ENCODE data around the gene FMO5. TPM values are rescaled to one million over a fixed set of nuclear protein-coding genes. Genes with fewer than 3 reads are reported as not detected.

FMO5 gene
- total and polyA plus RNA-seq, 2 of the 13 experiments (the other 11 are each of a cell fraction or from before 2014, with no cell fraction given): 48.2 to 149 TPM

GRCh38 chr1:147242449-147243227, 17.5 kb upstream of the FMO5 start, which contains the start of gene CHD1L (continued):
- TF ChIP-seq, protein P1, sequence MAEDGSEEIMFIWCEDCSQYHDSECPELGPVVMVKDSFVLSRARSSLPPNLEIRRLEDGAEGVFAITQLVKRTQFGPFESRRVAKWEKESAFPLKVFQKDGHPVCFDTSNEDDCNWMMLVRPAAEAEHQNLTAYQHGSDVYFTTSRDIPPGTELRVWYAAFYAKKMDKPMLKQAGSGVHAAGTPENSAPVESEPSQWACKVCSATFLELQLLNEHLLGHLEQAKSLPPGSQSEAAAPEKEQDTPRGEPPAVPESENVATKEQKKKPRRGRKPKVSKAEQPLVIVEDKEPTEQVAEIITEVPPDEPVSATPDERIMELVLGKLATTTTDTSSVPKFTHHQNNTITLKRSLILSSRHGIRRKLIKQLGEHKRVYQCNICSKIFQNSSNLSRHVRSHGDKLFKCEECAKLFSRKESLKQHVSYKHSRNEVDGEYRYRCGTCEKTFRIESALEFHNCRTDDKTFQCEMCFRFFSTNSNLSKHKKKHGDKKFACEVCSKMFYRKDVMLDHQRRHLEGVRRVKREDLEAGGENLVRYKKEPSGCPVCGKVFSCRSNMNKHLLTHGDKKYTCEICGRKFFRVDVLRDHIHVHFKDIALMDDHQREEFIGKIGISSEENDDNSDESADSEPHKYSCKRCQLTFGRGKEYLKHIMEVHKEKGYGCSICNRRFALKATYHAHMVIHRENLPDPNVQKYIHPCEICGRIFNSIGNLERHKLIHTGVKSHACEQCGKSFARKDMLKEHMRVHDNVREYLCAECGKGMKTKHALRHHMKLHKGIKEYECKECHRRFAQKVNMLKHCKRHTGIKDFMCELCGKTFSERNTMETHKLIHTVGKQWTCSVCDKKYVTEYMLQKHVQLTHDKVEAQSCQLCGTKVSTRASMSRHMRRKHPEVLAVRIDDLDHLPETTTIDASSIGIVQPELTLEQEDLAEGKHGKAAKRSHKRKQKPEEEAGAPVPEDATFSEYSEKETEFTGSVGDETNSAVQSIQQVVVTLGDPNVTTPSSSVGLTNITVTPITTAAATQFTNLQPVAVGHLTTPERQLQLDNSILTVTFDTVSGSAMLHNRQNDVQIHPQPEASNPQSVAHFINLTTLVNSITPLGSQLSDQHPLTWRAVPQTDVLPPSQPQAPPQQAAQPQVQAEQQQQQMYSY (CRISPR knock-in tag; IDR thresholded peaks at IDR 0.05): no peak
- TF ChIP-seq ZNF225 (CRISPR knock-in tag; IDR thresholded peaks at IDR 0.05): no peak
- TF ChIP-seq, protein P2, sequence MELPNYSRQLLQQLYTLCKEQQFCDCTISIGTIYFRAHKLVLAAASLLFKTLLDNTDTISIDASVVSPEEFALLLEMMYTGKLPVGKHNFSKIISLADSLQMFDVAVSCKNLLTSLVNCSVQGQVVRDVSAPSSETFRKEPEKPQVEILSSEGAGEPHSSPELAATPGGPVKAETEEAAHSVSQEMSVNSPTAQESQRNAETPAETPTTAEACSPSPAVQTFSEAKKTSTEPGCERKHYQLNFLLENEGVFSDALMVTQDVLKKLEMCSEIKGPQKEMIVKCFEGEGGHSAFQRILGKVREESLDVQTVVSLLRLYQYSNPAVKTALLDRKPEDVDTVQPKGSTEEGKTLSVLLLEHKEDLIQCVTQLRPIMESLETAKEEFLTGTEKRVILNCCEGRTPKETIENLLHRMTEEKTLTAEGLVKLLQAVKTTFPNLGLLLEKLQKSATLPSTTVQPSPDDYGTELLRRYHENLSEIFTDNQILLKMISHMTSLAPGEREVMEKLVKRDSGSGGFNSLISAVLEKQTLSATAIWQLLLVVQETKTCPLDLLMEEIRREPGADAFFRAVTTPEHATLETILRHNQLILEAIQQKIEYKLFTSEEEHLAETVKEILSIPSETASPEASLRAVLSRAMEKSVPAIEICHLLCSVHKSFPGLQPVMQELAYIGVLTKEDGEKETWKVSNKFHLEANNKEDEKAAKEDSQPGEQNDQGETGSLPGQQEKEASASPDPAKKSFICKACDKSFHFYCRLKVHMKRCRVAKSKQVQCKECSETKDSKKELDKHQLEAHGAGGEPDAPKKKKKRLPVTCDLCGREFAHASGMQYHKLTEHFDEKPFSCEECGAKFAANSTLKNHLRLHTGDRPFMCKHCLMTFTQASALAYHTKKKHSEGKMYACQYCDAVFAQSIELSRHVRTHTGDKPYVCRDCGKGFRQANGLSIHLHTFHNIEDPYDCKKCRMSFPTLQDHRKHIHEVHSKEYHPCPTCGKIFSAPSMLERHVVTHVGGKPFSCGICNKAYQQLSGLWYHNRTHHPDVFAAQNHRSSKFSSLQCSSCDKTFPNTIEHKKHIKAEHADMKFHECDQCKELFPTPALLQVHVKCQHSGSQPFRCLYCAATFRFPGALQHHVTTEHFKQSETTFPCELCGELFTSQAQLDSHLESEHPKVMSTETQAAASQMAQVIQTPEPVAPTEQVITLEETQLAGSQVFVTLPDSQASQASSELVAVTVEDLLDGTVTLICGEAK (IDR thresholded peaks at IDR 0.05): no peak
- TF ChIP-seq, protein P2 (CRISPR knock-in tag; IDR thresholded peaks at IDR 0.05): peak; percentile 97
- TF ChIP-seq HOXA3 (CRISPR knock-in tag; IDR thresholded peaks at IDR 0.05): peak; percentile 84
- no peak for TF ChIP-seq ZNF724P (CRISPR knock-in tag; IDR thresholded peaks at IDR 0.05; ENCODE audit: borderline replicate concordance)
- no peak; the same call in 1 of the 2 replicates for TF ChIP-seq ZBTB33 (CRISPR knock-in tag; IDR thresholded peaks at IDR 0.05)
- peak; percentile 79 for TF ChIP-seq ZNF446 (CRISPR knock-in tag; IDR thresholded peaks at IDR 0.05)
- no peak for TF ChIP-seq POLR2AphosphoS2 (IDR thresholded peaks at IDR 0.05; ENCODE audit: low read depth, low read length)
- TF ChIP-seq, protein P3, sequence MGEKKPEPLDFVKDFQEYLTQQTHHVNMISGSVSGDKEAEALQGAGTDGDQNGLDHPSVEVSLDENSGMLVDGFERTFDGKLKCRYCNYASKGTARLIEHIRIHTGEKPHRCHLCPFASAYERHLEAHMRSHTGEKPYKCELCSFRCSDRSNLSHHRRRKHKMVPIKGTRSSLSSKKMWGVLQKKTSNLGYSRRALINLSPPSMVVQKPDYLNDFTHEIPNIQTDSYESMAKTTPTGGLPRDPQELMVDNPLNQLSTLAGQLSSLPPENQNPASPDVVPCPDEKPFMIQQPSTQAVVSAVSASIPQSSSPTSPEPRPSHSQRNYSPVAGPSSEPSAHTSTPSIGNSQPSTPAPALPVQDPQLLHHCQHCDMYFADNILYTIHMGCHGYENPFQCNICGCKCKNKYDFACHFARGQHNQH (CRISPR knock-in tag; IDR thresholded peaks at IDR 0.05): peak; percentile 77
- TF ChIP-seq ZNF614 (CRISPR knock-in tag; IDR thresholded peaks at IDR 0.05; ENCODE audit: borderline replicate concordance): peak; percentile 86; the same call in 1 of the 2 replicates
- no peak for TF ChIP-seq SOX6 (IDR thresholded peaks at IDR 0.05)
- peak; percentile 82 for TF ChIP-seq SOX6 (CRISPR knock-in tag; IDR thresholded peaks at IDR 0.05)

Data from HepG2 (cell line).